KMS-11 (cell line): ENCODE data around the gene ELMO1.

ENCODE experiments used
- H2AFZ ChIP-seq: fragments of 200-600 bp; sonication (generic); 2 replicates; pipeline ENCODE4 v1.6.1; 2016; ENCODE audit warnings: antibody characterized with exemption, mixed run types, low read depth
- H3K27ac ChIP-seq: fragments of 200-600 bp; sonication (generic); 2 replicates; pipeline ENCODE4 v1.6.1; 2016; ENCODE audit warnings: mild to moderate bottlenecking, mixed run types
- H3K27me3 ChIP-seq: fragments of 200-600 bp; sonication (generic); 2 replicates; pipeline ENCODE4 v1.6.1; 2017; ENCODE audit warnings: mild to moderate bottlenecking, low read depth, mixed run types, moderate library complexity; ENCODE audit not compliant: insufficient read depth
- H3K36me3 ChIP-seq: fragments of 200-600 bp; sonication (generic); 2 replicates; pipeline ENCODE4 v1.6.1; 2017; ENCODE audit warnings: mild to moderate bottlenecking, mixed run types; ENCODE audit not compliant: insufficient read depth
- H3K4me1 ChIP-seq: fragments of 200-600 bp; sonication (generic); 2 replicates; pipeline ENCODE4 v1.6.1; 2016; ENCODE audit warnings: mild to moderate bottlenecking, low read depth, mixed run types; ENCODE audit not compliant: poor library complexity, severe bottlenecking
- H3K4me2 ChIP-seq: fragments of 200-600 bp; sonication (generic); 2 replicates; pipeline ENCODE4 v1.7.0; 2016; ENCODE audit warnings: mild to moderate bottlenecking, mixed run types
- H3K4me3 ChIP-seq: fragments of 200-600 bp; sonication (generic); IDR thresholded peaks from 2 replicates; pipeline ENCODE4 v1.6.1; 2017; ENCODE audit warnings: low read depth, low read length, mixed read lengths; ENCODE audit not compliant: insufficient read depth
- H3K79me2 ChIP-seq: fragments of 200-600 bp; sonication (generic); 2 replicates; pipeline ENCODE4 v1.6.1; 2016; ENCODE audit warnings: low read depth, mixed run types; ENCODE audit not compliant: insufficient read depth
- H3K9ac ChIP-seq: fragments of 200-600 bp; sonication (generic); 2 replicates; pipeline ENCODE4 v1.6.1; 2016; ENCODE audit warnings: mild to moderate bottlenecking, mixed run types
- H4K20me1 ChIP-seq: fragments of 200-600 bp; sonication (generic); 2 replicates; pipeline ENCODE4 v1.6.1; 2016; ENCODE audit warnings: mild to moderate bottlenecking, mixed run types; ENCODE audit not compliant: insufficient read depth
- CTCF ChIP-seq: fragments of 200-600 bp; sonication (generic); conservative IDR thresholded peaks from 2 replicates; pipeline ENCODE4 v1.6.1; 2017; ENCODE audit warnings: low read depth, mild to moderate bottlenecking, antibody characterized with exemption, low read length, moderate library complexity, mixed read lengths

The ELMO1 gene

GRCh38 chr7:37482505-37482904 lies 33.8 kb upstream of the ELMO1 start:
- Histone ChIP-seq H3K9ac (no peak overlapping the region), H2AFZ (no peak overlapping the region), H3K27ac (no peak overlapping the region), H3K36me3 (no peaks in the 10 kb centered on the region), H3K4me3 (no peak overlapping the region), H3K27me3 (no peaks in the 10 kb centered on the region), H3K79me2 (no peaks in the 10 kb centered on the region), H3K4me1 (no peaks in the 10 kb centered on the region), H3K4me2 (no peak overlapping the region), H4K20me1 (no peaks in the 10 kb centered on the region)
- no peak for TF ChIP-seq CTCF

GRCh38 chr7:37481722-37482288 lies 33.1 kb upstream of the ELMO1 start:
- Histone ChIP-seq H3K79me2 (no peaks in the 10 kb centered on the region), H3K27ac (no peak overlapping the region), H3K36me3 (no peaks in the 10 kb centered on the region), H3K4me2 (no peak overlapping the region), H4K20me1 (no peaks in the 10 kb centered on the region), H3K9ac (no peak overlapping the region), H3K4me1 (no peaks in the 10 kb centered on the region), H2AFZ (no peak overlapping the region), H3K27me3 (no peaks in the 10 kb centered on the region), H3K4me3 (no peak overlapping the region)
- no peak for TF ChIP-seq CTCF

GRCh38 chr7:37481154-37481553 lies 32.5 kb upstream of the ELMO1 start:
- Histone ChIP-seq H3K79me2 (no peaks in the 10 kb centered on the region), H3K4me1 (no peaks in the 10 kb centered on the region), H3K4me2 (no peak overlapping the region), H3K9ac (no peak overlapping the region), H3K27me3 (no peaks in the 10 kb centered on the region), H2AFZ (no peak overlapping the region), H3K27ac (no peak overlapping the region), H4K20me1 (no peaks in the 10 kb centered on the region), H3K36me3 (no peaks in the 10 kb centered on the region), H3K4me3 (no peak overlapping the region)
- no peak for TF ChIP-seq CTCF

GRCh38 chr7:37480041-37481031 lies 31.7 kb upstream of the ELMO1 start:
- Histone ChIP-seq H3K36me3 (no peaks in the 10 kb centered on the region), H3K4me1 (no peaks in the 10 kb centered on the region), H3K27me3 (no peaks in the 10 kb centered on the region), H3K9ac (no peak overlapping the region), H4K20me1 (no peaks in the 10 kb centered on the region), H3K4me2 (no peak overlapping the region), H3K27ac (no peak overlapping the region), H2AFZ (no peak overlapping the region), H3K79me2 (no peaks in the 10 kb centered on the region), H3K4me3 (no peak overlapping the region)
- no peak for TF ChIP-seq CTCF
